ENCODE measurements around the gene DCAF8.

Gene DCAF8

DNA sequence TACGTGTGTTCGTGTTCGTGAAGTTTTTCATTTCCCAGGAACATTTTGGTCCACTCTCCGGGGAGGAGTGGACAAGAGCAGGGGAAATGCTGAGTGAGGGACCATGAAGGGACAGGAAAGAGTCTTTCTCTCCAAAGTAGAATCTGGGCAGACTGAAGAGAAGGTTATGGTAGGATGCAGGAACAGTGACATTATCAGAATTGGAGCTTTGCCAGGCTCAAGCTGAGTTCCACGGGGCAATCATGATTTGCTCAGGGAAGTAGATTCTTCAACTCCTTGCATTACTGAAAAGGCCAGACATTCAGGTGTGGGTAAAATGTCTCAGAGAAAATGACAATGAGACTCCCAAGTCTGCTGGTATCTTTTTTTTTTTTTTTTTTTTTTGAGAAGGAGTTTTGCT is 94.3 kb downstream of the DCAF8 start:
- no peaks in the 10 kb centered on the region for H3K9me3 Mint-ChIP-seq (ENCODE audit: low read depth)
- no peak overlapping the region for H3K4me3 Mint-ChIP-seq
- peaks cover 3% of the 10 kb centered on the region for H3K36me3 Mint-ChIP-seq
- no peaks in the 10 kb centered on the region for H3K27me3 Mint-ChIP-seq
- no peak overlapping the region for H3K27ac Mint-ChIP-seq
- H3K4me1 Mint-ChIP-seq (ENCODE audit: low read depth): peaks cover 14% of the 10 kb centered on the region

GRCh38 chr1:160167580-160167979 is 94.8 kb downstream of the DCAF8 start:
- no peaks in the 10 kb centered on the region for H3K27me3 Mint-ChIP-seq
- H3K27ac Mint-ChIP-seq: no peak overlapping the region
- peaks cover 14% of the 10 kb centered on the region for H3K4me1 Mint-ChIP-seq (ENCODE audit: low read depth)
- no peaks in the 10 kb centered on the region for H3K9me3 Mint-ChIP-seq (ENCODE audit: low read depth)
- no peak overlapping the region for H3K4me3 Mint-ChIP-seq
- peaks cover 3% of the 10 kb centered on the region for H3K36me3 Mint-ChIP-seq

DNA sequence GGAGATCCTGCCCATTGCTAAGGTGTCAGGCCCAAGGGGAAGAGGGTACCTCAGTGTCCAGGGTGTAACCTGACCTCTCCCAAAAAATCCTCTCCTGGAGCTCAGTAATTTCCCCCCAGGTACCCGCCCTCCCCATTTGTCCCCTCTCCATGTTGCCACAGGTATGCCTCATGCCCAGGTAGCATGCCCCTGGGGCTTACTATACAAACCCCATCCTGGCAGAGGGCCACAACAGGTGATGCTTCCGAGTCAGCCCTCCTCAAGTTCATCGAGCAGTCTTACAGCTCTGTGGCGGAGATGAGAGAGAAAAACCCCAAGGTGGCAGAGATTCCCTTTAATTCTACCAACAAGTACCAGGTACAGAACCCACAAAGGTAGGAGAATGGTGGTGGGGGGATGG is 95.3 kb downstream of the DCAF8 start:
- no peak overlapping the region for H3K27ac Mint-ChIP-seq
- peaks cover 14% of the 10 kb centered on the region for H3K4me1 Mint-ChIP-seq (ENCODE audit: low read depth)
- no peak overlapping the region for H3K4me3 Mint-ChIP-seq
- no peaks in the 10 kb centered on the region for H3K27me3 Mint-ChIP-seq
- H3K36me3 Mint-ChIP-seq: peaks cover 3% of the 10 kb centered on the region
- H3K9me3 Mint-ChIP-seq (ENCODE audit: low read depth): no peaks in the 10 kb centered on the region

GRCh38 chr1:160166166-160166868 is 96.0 kb downstream of the DCAF8 start:
- Mint-ChIP-seq H3K4me1 (ENCODE audit: low read depth) (peaks cover 14% of the 10 kb centered on the region), H3K36me3 (peaks cover 3% of the 10 kb centered on the region), H3K27me3 (no peaks in the 10 kb centered on the region), H3K27ac (no peak overlapping the region), H3K9me3 (ENCODE audit: low read depth) (no peaks in the 10 kb centered on the region), H3K4me3 (no peak overlapping the region)
